Right lobe of liver (tissue), 4 donors: ENCODE results near the gene TUBA3C.

Experiments
- CTCF ChIP-seq, 4 donors: fragments of 200-600 bp in 3 of 4; fragments of 450-650 bp in 1 of 4; IDR thresholded peaks; one replicate each; pipeline versions ENCODE4 v1.5.1 to v1.8.0; 2016 to 2022; ENCODE audit warnings: antibody characterized with exemption in 4 of 4, mild to moderate bottlenecking in 2 of 4
- POLR2A ChIP-seq: fragments of 450-650 bp; IDR thresholded peaks from one replicate; pipeline ENCODE4 v1.6.1; 2017; ENCODE audit warnings: antibody characterized with exemption, mild to moderate bottlenecking
- donor health status: DM: no; HTN: no; CAD: no.
- donor health status: DM: no; HTN: no; CAD: no.
- donor health status: DM: no; HTN: yes; CAD: no.

- TF ChIP-seq POLR2A = no peak
- no peak for TF ChIP-seq CTCF (IDR thresholded peaks at IDR 0.05)
These were observed 503 bp downstream of the TUBA3C start for GRCh38 chr13:19181021-19181620.
